ENCODE measurements around the gene PDZD2.

Gene PDZD2

DNA sequence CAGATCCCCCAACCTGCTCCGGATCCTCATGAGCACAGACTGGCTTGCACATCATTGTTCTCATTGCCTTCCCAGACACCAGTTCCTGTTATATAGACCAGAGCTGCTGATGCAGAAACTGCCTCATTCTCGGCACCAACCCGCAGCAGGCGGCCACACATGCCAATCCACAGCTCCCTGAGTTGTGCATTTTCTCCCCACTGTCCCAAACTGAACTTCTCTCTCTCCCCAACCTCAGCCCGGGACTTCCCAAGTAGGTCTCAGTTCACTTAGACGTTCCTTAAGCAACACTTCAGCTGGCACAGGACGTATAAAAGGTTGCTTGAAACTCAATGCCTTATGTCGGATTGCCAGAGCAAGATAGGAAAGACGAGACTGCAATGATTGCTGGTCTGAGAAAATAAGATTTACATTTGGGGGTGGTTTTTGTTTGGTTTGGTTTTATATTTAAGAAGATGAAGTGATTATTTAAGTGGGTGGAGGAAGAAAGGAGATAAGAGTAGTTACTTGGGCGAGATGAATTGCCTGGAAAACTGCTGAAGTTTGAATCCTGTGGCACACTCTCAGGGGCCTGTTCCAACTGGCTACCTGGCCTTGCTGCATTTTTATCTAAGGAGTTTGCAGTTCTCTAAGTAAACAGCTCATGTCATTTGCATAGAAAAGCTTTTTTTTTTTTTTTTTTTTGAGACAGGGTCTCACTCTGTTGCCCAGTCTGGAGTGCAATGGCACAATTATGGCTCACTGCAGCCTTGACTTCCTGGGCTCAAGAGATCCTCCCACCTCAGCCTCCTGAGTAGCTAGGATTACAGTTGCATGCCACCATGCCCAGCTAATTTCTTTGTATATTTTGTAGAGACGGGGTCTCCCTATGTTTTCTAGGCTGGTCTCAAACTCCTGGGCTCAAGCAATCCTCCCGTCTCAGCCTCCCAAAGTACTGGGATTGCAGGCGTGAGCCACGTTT is 379.8 kb downstream of the PDZD2 start:
- DNase-seq (ENCODE audit: low read depth) = peak; percentile 22
- TF ChIP-seq, protein P1, sequence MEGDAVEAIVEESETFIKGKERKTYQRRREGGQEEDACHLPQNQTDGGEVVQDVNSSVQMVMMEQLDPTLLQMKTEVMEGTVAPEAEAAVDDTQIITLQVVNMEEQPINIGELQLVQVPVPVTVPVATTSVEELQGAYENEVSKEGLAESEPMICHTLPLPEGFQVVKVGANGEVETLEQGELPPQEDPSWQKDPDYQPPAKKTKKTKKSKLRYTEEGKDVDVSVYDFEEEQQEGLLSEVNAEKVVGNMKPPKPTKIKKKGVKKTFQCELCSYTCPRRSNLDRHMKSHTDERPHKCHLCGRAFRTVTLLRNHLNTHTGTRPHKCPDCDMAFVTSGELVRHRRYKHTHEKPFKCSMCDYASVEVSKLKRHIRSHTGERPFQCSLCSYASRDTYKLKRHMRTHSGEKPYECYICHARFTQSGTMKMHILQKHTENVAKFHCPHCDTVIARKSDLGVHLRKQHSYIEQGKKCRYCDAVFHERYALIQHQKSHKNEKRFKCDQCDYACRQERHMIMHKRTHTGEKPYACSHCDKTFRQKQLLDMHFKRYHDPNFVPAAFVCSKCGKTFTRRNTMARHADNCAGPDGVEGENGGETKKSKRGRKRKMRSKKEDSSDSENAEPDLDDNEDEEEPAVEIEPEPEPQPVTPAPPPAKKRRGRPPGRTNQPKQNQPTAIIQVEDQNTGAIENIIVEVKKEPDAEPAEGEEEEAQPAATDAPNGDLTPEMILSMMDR (IDR thresholded peaks at IDR 0.05; ENCODE audit: control insufficient read depth, extremely low read depth, insufficient read depth) = no peak
- H3K4me3 ChIP-seq (ENCODE audit: low read depth, low read length) = no peak overlapping the region

DNA sequence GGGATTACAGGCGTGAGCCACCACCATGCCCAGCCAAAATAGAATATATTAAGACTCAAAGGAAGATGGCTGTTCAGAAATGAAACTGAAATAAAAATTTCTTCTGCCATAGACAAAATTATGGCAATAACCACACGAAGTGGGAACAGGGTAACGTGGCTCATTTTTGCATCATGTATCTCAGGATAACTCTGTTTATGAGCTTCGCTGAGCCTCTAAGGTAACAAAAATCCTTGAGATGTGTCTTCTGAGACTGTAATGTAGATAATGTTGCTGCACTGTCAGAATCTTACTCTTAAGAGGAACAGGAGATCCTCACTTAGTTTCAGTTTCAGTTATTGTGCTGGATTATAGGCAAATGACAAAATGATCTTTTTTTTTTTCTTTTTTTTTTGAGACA is 381.3 kb downstream of the PDZD2 start:
- H3K4me3 ChIP-seq (ENCODE audit: low read depth, low read length) = no peak overlapping the region
- no peak for DNase-seq (ENCODE audit: low read depth)

DNA sequence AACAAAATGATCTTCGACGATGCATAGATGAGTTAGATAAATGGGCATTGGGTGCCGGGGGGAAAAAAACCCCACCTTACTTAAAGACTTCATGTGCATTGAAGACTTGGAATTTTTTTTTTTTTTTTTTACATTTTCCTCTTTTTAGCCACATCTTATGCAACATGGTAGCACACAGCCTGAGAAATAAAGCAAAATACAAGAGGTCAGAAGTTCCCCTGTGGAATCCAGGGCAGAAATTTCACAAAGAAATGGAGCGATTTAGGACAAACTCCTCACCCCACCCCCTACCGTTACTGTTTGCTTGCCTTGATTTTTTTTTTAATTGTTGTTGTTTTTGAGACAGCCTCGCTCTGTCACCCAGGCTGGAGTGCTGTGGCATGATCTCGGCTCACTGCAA is 382.0 kb downstream of the PDZD2 start:
- DNase-seq (ENCODE audit: low read depth) = no peak
- no peak overlapping the region for H3K4me3 ChIP-seq (ENCODE audit: low read depth, low read length)
- TF ChIP-seq, protein P1 (IDR thresholded peaks at IDR 0.05; ENCODE audit: control insufficient read depth, extremely low read depth, insufficient read depth) = no peak

More for the DNA sequence above, 381.3 kb downstream of the PDZD2 start:
- TF ChIP-seq, protein P1 (IDR thresholded peaks at IDR 0.05; ENCODE audit: control insufficient read depth, extremely low read depth, insufficient read depth) = no peak

DNA sequence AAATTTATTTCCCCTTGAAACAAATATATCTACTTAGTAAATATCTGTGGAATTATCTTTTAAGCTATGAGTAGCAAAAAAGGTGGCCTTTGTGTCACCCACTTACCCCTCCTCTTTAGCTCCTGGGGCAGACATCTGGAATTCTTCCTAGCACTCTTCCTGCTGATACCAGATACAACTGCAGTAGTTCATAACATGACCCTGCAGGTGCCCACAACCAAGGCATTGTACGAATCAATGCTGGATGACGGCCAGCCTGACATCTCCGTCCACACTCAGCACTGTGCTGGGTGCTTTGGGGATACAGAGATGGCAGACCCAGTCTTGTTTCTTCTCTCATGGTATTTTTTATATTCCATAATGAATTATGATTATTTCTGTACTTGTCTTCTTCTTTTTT is 382.8 kb downstream of the PDZD2 start:
- TF ChIP-seq, protein P1 (IDR thresholded peaks at IDR 0.05; ENCODE audit: control insufficient read depth, extremely low read depth, insufficient read depth) = no peak
- no peak for DNase-seq (ENCODE audit: low read depth)
- no peak overlapping the region for H3K4me3 ChIP-seq (ENCODE audit: low read depth, low read length)

DNA sequence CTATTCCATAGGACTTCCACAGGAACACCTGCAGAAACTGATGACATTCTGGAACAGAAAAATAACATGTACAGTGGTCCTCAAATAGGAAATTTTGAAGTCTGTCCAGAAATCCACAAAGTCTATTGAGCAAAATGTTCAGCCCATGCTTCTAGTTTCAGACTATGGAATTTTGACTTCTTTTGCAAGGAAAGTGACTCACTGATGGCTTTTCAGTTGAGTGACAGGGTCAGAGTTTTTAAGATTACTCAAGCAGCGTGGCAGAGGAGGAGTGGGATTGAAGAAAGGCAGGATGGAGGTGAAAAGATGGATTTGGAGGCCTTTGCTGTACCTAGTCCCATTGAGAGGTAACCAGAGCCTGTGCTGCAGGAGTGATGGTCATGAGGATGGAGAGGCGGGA is 383.7 kb downstream of the PDZD2 start:
- TF ChIP-seq, protein P1 (IDR thresholded peaks at IDR 0.05; ENCODE audit: control insufficient read depth, extremely low read depth, insufficient read depth) = no peak
- no peak for DNase-seq (ENCODE audit: low read depth)
- H3K4me3 ChIP-seq (ENCODE audit: low read depth, low read length) = no peak overlapping the region

DNA sequence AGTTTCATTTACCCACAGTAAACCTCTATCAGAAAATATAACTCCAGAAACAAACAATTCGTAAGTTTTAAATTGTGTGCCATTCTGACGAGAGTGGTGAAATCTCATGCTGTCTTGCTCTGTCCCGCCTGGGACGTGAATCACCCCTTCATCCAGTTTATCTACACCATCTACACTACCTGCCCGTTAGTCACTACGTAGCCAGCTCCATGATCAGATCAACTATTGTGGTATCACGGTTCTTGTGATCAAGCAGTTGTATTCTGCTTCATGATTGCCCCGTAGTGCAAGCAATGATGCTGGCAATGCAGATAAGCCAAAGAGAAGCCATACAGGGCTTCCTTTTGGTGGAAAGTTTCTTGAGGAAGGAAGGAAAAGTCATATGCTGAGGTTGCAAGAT is 384.9 kb downstream of the PDZD2 start:
- TF ChIP-seq, protein P1 (IDR thresholded peaks at IDR 0.05; ENCODE audit: control insufficient read depth, extremely low read depth, insufficient read depth) = no peak
- H3K4me3 ChIP-seq (ENCODE audit: low read depth, low read length) = no peak overlapping the region
- no peak for DNase-seq (ENCODE audit: low read depth)
